Large intestine (tissue), 3 donors: Measurements from ENCODE around the gene PPP2R5C. TPM values are rescaled to one million over a fixed set of nuclear protein-coding genes. Genes with fewer than 3 reads are reported as not detected.

Experiments used
- DNase-seq, 2 donors: peaks; one replicate each; pipeline versions ENCODE4 v3.0.0 to v3.0.0-alpha.2; 2013
- H3K27ac ChIP-seq: one replicate; pipeline ENCODE4 v1.5.1; 2013; ENCODE audit warnings: low read length
- H3K27me3 ChIP-seq: 2 replicates; pipeline ENCODE4 v1.6.1; 2013; ENCODE audit warnings: low read length; ENCODE audit not compliant: control insufficient read depth, insufficient read depth
- H3K36me3 ChIP-seq: 2 replicates; pipeline ENCODE4 v1.6.1; 2013; ENCODE audit warnings: low read length; ENCODE audit not compliant: control insufficient read depth, insufficient read depth
- H3K4me1 ChIP-seq: one replicate; pipeline ENCODE4 v1.6.1; 2013; ENCODE audit warnings: low read length; ENCODE audit not compliant: control insufficient read depth, insufficient read depth
- H3K4me3 ChIP-seq: one replicate; pipeline ENCODE4 v1.5.1; 2013; ENCODE audit warnings: low read length
- H3K9me3 ChIP-seq: one replicate; pipeline ENCODE4 v1.6.1; 2013; ENCODE audit warnings: mild to moderate bottlenecking, low read depth, low read length, moderate library complexity; ENCODE audit not compliant: control insufficient read depth
- WGBS: methylation state at CpG from one replicate; pipeline ENCODE4 v1.1.5; 2013; ENCODE audit warnings: low lambda C conversion rate; ENCODE audit not compliant: insufficient coverage; 5-methylcytosine and 5-hydroxymethylcytosine counted together
- polyA plus RNA-seq: library from polyadenylated mRNA; unstranded; fragments of 120-200 nt; gene quantifications from one replicate; pipeline ENCODE4 v1.2.1, GENCODE V29; 2013

The PPP2R5C gene
- polyA plus RNA-seq, 1 donor = 93.4 TPM

DNA sequence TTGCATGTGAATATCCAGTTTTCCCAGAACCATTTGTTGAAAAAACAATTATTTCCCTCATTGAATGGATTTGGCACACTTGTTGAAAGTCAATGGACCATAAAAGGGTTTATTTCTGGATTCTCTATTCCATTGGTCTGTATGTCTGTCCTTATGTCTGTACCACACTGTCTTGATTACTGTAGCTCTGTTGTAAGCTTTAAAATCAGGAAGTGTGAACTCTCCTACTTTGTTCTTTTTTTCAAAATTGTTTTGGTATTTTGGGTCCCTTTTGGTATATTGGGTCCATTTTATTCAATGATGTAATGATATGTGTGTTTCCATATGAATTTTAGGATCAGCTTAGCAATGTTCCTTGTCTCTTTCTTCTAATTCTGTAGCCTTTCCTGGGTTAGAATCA lies 64.8 kb downstream of the PPP2R5C start:
- H3K27ac ChIP-seq = no peak overlapping the region
- H3K4me3 ChIP-seq = no peak overlapping the region
- DNase-seq = no peak
- peaks cover 2% of the 10 kb centered on the region for H3K36me3 ChIP-seq
- H3K9me3 ChIP-seq = no peaks in the 10 kb centered on the region
- H3K27me3 ChIP-seq = no peaks in the 10 kb centered on the region
- H3K4me1 ChIP-seq = no peaks in the 10 kb centered on the region

DNA sequence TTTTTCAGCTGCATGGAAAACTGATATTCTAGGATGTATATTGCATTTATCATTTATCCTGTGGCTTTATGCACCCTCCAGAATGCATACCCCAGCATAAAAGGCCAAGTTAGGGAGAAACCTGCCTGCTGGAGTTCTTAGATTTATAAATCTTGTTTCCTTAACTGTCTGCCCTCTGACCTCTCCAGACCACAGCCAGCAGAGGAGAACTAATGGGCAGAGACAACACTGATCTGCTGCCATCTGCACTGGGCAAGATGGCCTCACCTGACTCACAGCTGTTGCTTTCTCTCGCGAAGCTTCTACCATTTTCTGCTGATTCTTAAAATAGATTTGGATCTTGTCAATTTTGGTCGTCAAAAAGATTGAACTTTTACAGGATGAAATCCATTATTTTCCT lies 65.8 kb downstream of the PPP2R5C start:
- WGBS = no CpG with 5 or more reads among the region's 3 CpGs
- no peak for DNase-seq
- no peaks in the 10 kb centered on the region for H3K27me3 ChIP-seq
- H3K4me3 ChIP-seq = no peak overlapping the region
- no peaks in the 10 kb centered on the region for H3K4me1 ChIP-seq
- no peak overlapping the region for H3K27ac ChIP-seq
- H3K36me3 ChIP-seq = peaks cover 2% of the 10 kb centered on the region
- H3K9me3 ChIP-seq = no peaks in the 10 kb centered on the region

DNA sequence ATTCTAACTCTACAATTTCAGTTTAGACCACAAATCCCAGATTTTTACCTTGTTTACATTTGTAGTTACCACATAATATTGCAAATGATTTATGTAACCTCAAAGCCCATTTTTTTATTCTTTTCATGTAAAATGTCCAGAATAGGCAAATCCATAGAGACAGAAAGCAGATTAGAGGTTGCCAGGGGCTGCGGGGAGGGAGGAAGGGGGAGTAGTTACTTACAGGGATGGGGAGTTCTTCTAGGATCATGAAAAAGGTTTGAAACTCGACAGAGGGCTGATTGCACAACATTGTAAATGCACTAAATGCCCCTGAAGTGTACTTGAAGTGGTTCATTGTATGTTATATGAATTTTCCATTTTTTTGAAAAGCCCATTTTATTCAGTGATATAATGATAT lies 66.5 kb downstream of the PPP2R5C start:
- DNase-seq = no peak
- Histone ChIP-seq H3K9me3 (no peaks in the 10 kb centered on the region), H3K4me1 (no peaks in the 10 kb centered on the region), H3K27me3 (no peaks in the 10 kb centered on the region), H3K36me3 (peaks cover 6% of the 10 kb centered on the region), H3K27ac (no peak overlapping the region), H3K4me3 (no peak overlapping the region)
- no CpG with 5 or more reads among the region's 2 CpGs for whole genome bisulfite sequencing

DNA sequence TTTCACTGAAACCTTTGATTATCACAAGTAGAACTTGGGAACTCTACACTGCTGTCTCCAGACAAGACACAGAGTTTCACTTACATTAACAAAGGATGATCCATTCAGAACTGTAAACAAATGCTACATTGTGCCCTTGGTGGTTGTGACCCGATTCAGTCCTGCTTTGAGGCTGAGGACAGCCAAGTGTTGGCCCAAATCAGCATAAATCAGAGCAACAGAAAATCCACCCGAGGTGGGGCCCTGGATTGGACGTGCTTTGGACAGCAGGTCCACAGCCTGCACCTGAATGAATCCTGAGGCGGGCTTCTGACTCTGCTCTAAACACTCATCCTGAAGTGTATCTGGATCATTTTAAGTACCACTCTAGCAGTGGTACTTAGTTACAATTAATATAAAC lies 68.8 kb downstream of the PPP2R5C start:
- Histone ChIP-seq H3K27ac (no peak overlapping the region), H3K9me3 (no peaks in the 10 kb centered on the region), H3K4me1 (no peaks in the 10 kb centered on the region), H3K4me3 (no peak overlapping the region), H3K36me3 (peaks cover 6% of the 10 kb centered on the region), H3K27me3 (no peaks in the 10 kb centered on the region)
- WGBS = no CpG with 5 or more reads among the region's 4 CpGs
- no peak for DNase-seq

DNA sequence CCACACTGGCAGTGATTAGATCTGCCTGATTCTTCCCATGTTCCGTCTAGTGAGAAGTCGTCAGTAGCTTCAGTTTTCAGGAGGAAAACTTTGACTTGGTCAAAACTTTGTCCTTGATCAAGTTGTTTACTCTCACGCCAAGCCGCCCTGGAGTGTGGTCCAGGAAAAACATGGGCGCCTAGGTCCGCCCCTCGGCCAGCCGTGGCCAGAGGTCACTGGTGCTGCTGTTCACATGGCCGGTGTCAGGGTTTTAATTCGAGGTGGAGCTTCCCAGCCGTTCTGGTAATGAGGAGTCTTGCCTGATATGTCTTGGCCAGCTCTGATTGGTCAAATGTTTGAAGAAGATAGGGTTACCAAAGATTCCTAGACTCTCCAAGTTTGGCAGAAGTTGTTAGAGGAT lies 71.5 kb downstream of the PPP2R5C start:
- H3K27ac ChIP-seq = no peak overlapping the region

DNA sequence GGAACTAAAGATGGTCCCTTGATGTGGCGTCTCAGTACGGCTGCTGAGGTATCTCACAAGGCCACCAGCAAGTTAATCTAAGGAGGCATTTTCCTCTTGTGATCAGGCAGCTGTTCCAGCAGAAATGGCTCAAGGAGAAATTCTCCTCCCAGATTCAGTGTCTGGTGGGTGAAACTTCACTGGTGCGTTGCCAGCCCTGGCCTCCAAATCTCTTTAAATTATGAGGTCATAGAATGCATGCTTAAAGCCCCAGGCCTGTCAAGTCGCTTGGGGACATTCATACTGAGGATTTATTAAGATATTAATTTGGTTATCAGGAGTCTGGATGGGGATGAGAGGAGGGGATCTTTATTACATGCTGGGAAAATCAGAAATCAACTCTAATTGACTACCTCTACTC lies 72.9 kb downstream of the PPP2R5C start:
- no CpG with 5 or more reads among the region's 4 CpGs for WGBS
- Histone ChIP-seq H3K9me3 (no peaks in the 10 kb centered on the region), H3K27ac (no peak overlapping the region), H3K36me3 (peaks cover 10% of the 10 kb centered on the region), H3K4me1 (no peaks in the 10 kb centered on the region), H3K4me3 (no peak overlapping the region), H3K27me3 (no peaks in the 10 kb centered on the region)
- DNase-seq = no peak

More for the DNA sequence above, 71.5 kb downstream of the PPP2R5C start:
- no CpG with 5 or more reads among the region's 11 CpGs for WGBS
- no peaks in the 10 kb centered on the region for H3K27me3 ChIP-seq
- no peaks in the 10 kb centered on the region for H3K9me3 ChIP-seq
- H3K4me1 ChIP-seq = no peaks in the 10 kb centered on the region
- H3K4me3 ChIP-seq = no peak overlapping the region
- no peak for DNase-seq
- H3K36me3 ChIP-seq = peaks cover 5% of the 10 kb centered on the region

DNA sequence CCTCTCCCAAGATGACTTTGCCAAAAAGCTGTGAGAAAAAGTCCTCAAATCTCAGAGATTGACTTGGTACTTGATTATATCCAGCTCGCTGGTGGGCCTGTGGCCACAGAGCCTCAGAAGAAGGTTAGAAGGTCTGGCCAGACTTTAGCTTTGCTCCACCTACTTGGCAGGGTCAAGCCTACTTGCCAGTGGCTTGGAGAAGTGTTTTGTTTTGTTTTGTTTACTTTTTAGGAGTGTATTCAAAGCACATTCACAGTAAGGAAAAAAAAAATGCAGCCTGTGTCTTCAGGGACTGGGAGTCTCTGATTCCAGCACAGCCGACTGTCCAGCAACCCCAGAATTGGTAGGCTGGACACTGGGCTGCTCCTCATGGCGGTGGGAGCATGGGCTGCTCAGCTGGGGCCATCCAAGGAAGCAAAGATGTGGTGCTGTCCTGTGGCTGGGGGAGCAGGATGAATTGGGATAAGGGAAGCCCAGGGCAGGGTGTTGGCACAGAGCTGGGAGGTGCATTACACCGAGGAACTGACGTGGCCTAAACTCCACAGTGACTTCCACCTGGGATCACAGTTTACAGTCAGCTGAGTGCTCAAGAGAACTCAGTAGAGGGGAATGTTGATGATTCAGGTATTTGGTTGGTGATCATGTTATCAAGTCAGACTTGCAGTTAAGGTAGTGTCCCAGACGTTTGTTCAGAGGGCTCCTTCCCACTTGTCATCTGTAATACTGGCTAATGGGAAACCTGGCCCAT lies 73.5 kb downstream of the PPP2R5C start:
- no CpG with 5 or more reads among the region's 6 CpGs for WGBS
- H3K4me1 ChIP-seq = no peaks in the 10 kb centered on the region
- H3K36me3 ChIP-seq = peaks cover 10% of the 10 kb centered on the region
- no peaks in the 10 kb centered on the region for H3K27me3 ChIP-seq
- no peaks in the 10 kb centered on the region for H3K9me3 ChIP-seq
- DNase-seq = no peak
- no peak overlapping the region for H3K27ac ChIP-seq
- H3K4me3 ChIP-seq = no peak overlapping the region

DNA sequence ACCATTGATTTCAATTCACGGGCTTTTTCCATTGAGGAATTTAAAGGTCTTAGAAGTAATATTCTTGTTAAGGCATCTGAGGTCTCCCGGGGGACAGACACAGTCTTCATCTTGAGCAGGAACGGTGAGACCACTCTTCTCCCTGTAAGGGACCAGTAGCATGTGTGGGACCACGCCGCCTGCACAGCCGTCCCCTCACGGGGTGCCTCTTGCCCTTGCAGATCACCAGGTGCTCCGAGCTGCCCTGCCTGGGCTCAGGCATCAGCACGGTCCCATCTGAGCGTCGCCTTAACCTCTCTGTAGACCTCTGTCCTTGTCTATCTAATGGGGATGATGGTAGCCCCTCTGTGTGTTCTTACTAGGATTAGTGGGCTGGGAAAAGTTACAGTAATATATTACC lies 74.1 kb downstream of the PPP2R5C start:
- Histone ChIP-seq H3K4me3 (no peak overlapping the region), H3K36me3 (peaks cover 10% of the 10 kb centered on the region), H3K27me3 (no peaks in the 10 kb centered on the region), H3K4me1 (no peaks in the 10 kb centered on the region), H3K9me3 (no peaks in the 10 kb centered on the region), H3K27ac (no peak overlapping the region)
- WGBS = no CpG with 5 or more reads among the region's 11 CpGs
- DNase-seq = no peak

DNA sequence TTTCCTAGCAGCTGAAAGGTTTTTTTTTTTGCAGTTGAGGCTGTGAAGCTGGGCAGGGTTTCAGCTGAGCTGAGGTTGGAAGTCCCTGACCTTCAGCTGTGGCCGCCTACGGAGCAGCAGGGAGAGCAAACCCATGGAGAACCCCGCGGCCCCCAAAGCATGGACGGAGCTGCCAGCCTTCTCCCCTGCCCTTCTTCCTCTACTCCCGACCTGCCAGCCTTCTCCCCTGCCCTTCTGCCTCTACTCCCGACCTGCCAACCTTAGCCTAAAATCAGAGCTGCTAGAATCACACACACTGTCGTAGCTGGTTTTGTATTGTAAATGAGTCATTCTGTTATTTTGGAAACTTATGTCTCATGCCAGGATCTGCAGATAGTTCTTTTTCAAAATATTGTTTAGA lies 74.6 kb downstream of the PPP2R5C start:
- H3K27ac ChIP-seq = no peak overlapping the region
- no peak for DNase-seq
- WGBS = 67% methylated on average over 1 of the region's 8 CpGs
- no peak overlapping the region for H3K4me3 ChIP-seq
- H3K27me3 ChIP-seq = no peaks in the 10 kb centered on the region
- H3K4me1 ChIP-seq = no peaks in the 10 kb centered on the region
- H3K36me3 ChIP-seq = peaks cover 10% of the 10 kb centered on the region
- no peaks in the 10 kb centered on the region for H3K9me3 ChIP-seq

DNA sequence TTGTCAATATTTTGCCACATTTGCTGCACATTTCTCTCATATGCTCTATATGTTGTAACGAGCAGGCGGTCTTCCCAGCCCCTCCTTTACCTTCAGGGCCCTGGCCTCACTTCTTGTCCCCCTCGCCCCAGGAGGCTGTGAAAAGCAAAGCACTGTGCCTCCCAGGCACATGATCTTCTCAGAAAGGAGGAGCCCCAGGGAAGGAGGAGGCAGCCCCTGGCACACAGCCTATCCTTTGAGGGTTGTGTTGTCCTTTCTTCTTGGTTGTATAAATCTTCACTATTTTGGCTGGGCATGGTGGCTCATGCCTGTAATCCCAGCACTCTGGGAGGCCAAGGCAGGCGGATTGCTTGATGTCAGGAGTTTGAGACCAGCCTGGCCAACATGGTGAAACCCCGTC lies 77.0 kb downstream of the PPP2R5C start:
- no CpG with 5 or more reads among the region's 5 CpGs for WGBS
- Histone ChIP-seq H3K4me1 (no peaks in the 10 kb centered on the region), H3K36me3 (peaks cover 5% of the 10 kb centered on the region), H3K4me3 (no peak overlapping the region), H3K27me3 (no peaks in the 10 kb centered on the region), H3K9me3 (no peaks in the 10 kb centered on the region), H3K27ac (no peak overlapping the region)
- DNase-seq = no peak

DNA sequence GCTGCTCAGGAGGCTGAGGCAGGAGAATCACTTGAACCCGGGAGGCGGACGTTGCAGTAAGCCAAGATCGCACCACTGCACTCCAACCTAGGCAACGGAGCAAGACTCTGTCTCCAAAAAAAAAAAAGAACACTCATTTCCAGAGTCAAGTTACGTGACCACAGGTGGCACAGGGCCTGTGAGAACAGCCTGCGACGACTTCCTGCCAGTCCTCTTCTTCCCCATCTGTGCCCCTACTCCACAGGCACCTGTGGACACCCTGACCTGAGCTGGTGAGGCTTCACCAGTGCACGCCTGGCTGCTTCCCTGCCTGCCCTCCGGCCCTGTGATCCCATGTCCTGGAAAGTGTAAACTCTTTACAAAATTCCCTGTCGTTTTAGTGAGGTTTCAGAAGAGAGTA lies 77.7 kb downstream of the PPP2R5C start:
- Histone ChIP-seq H3K27ac (no peak overlapping the region), H3K27me3 (no peaks in the 10 kb centered on the region), H3K4me1 (no peaks in the 10 kb centered on the region), H3K9me3 (no peaks in the 10 kb centered on the region), H3K36me3 (peaks cover 6% of the 10 kb centered on the region), H3K4me3 (no peak overlapping the region)
- no CpG with 5 or more reads among the region's 11 CpGs for WGBS
- no peak for DNase-seq
